ENCODE results near the gene C4orf50.

C4orf50 gene

GRCh38 chr4:5992828-5993321 is 25.4 kb downstream of the C4orf50 start:
- DNase-seq (ENCODE audit: low read depth in 2 of 2): no peak

- no peak for DNase-seq (ENCODE audit: low read depth in 2 of 2)
Measured at GRCh38 chr4:5992171-5992827, 25.9 kb downstream of the C4orf50 start.

DNA sequence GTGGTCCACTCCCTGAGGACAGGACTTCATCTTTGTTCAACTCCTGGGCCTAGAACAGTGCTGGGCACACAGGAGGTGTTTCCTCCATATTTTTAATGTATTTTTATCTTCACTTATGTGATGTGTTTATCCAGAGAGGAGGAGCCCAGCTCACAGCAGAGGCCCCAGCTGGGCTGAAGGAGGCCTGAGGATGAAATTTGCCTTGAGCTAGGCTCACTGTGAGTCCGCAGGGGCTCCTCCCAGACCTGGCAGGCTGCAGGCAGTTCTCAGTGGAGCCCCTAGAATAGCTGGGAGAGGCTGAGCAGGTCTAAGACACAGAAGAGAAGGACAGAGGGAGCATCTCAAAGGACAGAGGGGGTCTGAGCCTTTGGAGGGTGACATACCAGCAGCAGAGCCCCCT is 26.8 kb downstream of the C4orf50 start:
- DNase-seq (ENCODE audit: low read depth in 2 of 2): no peak

DNA sequence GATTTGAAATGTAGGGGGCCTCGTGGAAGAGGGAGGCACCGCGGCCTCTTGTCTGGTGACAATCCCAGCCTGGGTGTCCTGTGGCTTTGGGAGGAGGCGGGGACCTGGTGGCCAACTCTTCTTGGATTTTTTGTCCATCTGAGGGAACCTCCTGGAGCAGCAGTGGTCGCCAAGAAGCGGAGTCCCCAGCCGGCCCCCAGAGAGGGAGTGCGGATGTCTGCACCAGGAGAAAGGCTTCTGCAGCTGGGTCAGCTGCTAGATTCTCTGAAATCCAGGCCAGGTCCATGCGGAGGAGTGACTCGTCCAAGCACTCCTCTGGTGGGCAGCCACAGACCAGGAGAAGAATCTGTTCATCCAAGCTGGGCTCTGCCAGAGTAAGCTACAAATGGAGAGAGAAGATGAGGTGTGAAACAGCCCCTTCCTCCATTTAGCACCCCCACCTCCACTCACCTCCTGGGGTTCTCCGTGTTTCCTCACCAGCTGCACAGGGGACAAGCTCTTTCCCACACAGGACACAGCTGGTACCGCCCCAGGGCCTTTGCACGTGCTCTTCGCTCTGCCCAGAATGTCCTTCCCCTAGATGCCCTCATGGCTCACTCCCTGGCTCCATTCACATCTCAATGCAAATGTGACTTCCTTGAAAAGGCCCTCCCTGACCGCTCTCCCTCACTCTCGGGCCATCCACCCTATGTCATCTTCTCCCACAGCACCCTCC is 27.6 kb downstream of the C4orf50 start:
- no peak for DNase-seq (ENCODE audit: low read depth in 2 of 2)

DNA sequence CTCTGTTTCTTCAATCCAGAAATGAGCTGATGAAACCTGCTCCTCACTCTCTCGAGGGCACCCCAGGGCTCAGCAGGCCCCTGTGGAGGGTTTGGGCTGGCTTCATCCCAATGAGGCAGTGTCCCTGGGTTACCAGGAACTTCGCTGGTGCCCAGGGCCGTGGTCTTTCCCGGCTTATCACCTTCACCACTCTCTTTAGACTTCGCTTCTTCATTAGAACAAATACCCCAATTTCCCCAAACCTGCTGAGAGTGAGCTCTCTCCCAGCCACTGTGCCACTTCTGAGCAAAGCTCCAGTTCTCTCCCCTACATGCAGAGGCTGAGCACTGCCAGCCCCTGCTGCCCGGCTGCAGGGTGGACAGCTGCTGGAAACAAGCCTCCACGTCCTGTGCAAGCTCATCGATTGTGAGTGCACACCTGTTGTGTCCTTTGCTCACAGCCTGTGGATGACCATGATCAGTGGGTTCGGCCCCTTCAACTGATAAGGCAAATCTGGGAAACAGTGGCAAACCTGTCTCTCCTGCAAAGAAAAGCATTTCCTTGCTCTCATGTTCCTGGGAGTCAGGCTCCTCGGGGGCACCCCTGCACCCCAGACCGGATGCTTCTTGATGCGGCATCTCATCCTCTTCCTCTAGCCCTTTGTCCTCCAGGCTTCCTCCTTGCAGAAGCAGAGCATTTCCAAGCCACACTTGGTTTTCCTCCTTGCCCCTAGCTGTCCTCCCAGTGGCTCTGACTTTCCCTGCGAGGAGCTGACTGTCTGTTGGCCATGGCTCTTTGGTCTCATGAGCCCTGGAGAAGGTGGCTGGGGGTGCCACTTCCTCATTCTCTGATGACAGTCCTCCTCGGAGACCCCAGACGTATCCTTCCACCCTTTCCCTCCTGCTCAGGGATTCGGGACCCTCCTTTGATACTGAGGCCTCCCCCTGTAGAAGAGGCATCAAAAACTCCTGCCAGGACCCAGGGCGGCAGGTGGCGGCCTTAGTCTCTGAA is 28.7 kb downstream of the C4orf50 start:
- no peak for DNase-seq (ENCODE audit: low read depth in 2 of 2)

- no peak for DNase-seq (ENCODE audit: low read depth in 2 of 2)
Measured at GRCh38 chr4:5988086-5988845, 30.0 kb downstream of the C4orf50 start.

- DNase-seq (ENCODE audit: low read depth in 2 of 2): no peak
Measured at GRCh38 chr4:5984843-5985242, 33.4 kb downstream of the C4orf50 start.

GRCh38 chr4:5982156-5982973 is 35.9 kb downstream of the C4orf50 start:
- no peak for DNase-seq (ENCODE audit: low read depth in 2 of 2)

GRCh38 chr4:5980436-5981155 is 37.6 kb downstream of the C4orf50 start:
- DNase-seq (ENCODE audit: low read depth in 2 of 2): no peak

DNA sequence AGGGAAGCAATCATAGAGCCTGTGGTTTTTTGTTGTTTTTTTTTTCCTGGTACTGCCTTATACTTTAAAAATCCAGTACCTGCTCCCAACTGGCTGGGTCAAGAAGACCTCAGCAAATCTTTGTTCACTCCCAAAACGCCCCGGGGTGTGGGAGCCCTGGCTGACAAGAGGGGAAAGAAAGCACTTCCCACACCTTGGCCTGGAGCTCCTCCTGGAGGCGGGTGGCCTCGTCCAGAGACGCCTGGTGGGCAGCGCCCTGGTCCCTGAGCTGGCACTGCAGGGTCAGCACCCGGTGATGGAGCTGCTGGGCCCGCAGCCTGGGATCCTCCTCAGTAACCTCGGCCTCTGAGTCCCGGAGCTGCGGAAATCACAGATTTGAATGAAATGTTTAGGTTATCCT is 38.2 kb downstream of the C4orf50 start:
- DNase-seq (ENCODE audit: low read depth in 2 of 2): no peak

- no peak for DNase-seq (ENCODE audit: low read depth in 2 of 2)
Measured at GRCh38 chr4:5976921-5977320, 41.3 kb downstream of the C4orf50 start.

- DNase-seq (ENCODE audit: low read depth in 2 of 2): no peak
Measured at GRCh38 chr4:5976431-5976830, 41.8 kb downstream of the C4orf50 start.

GRCh38 chr4:5974321-5974720 is 43.9 kb downstream of the C4orf50 start:
- no peak for DNase-seq (ENCODE audit: low read depth in 2 of 2)

GRCh38 chr4:5973486-5974220 is 44.6 kb downstream of the C4orf50 start:
- no peak for DNase-seq (ENCODE audit: low read depth in 2 of 2)

DNA sequence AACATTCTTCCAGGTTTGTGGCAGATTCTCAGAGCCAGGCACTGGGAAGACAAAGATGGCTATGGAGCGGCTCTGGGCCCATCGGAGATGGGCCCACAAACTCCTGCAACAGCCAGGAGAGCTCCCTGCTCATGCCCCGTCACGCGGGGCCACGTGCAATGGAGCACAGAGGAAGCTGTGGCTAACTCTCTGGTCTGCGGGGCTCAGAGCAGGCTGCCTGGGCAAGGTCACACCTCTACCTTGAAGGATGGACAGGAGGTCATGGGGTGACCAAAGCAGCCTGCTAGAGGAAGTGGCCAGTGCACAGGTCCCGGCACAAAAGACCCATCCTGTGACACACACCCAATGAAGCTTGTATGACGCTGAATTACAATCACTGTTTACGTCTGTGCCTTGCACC is 45.2 kb downstream of the C4orf50 start:
- no peak for DNase-seq (ENCODE audit: low read depth in 2 of 2)

DNA sequence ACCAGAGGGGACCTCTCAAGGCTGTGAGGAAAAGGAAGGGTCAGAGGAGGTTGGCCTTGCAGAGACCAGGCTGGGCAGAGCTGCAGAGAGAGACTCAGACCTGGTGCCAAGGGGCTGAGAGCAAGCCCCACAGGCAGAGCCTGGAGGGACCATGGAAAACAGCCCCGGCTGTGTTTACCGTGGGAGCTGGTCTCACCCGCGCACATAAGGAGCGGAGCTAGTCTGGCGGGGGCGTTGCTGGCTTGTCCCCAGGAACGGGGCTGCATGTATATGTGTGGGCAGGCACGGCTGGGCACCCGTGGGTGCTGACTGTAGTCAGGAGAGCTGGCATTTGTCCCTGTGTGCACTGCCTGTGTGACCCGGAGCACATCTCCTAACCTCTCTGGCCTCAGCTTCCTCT is 45.7 kb downstream of the C4orf50 start:
- DNase-seq (ENCODE audit: low read depth in 2 of 2): no peak

GRCh38 chr4:5971078-5971450 is 47.2 kb downstream of the C4orf50 start:
- no peak for DNase-seq (ENCODE audit: low read depth in 2 of 2)

DNA sequence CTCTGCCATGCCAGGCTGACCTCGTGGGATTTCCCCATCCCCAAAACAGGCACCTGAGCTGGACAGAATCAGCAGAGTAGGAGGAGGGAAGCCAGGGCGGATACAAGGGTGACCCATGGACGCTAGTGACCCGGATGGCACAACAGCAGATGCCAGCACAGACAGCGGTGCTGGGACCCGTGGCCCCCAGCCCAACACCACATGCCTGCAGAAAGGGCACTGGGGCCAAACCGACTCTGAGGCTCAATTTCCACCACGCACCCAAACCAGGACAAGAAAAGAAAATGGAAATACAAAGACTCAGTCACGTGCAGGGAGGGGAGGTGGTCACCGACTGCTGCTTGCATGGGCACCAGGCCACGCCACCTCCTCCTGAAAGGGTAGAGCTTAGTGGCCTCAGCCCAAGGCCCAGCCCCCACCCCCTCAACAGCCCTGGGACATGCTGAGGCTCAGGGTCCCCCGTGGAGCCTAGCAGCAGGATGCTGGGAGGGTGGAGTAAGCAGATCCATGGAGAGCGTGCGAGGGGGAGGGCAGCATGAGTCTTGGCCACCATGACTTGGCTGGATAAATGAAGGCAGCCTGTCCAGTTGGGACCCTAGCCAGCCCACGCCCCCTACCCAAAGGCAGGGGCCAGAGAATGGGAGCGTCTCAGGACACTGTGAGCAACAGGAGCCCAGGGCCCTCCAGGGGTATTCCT is 47.7 kb downstream of the C4orf50 start:
- no peak for DNase-seq (ENCODE audit: low read depth in 2 of 2)

GRCh38 chr4:5969777-5970176 is 48.5 kb downstream of the C4orf50 start:
- no peak for DNase-seq (ENCODE audit: low read depth in 2 of 2)
